GM18508 (cell line): ENCODE measurements around the gene KCNMA1.

Source experiments
- ATAC-seq: cut with Tn5 transposase; IDR thresholded peaks from one replicate; pipeline ENCODE4 v1.9.1; 2021; ENCODE audit warnings: moderate number of reproducible peaks; ENCODE audit not compliant: insufficient read depth, unreplicated experiment

The KCNMA1 gene

GRCh38 chr10:77296534-77297392 lies 340.8 kb downstream of the KCNMA1 start:
- ATAC-seq, result no peak

GRCh38 chr10:77293773-77294172 lies 343.8 kb downstream of the KCNMA1 start:
- ATAC-seq, result no peak

- ATAC-seq, result no peak
These were observed 344.3 kb downstream of the KCNMA1 start for GRCh38 chr10:77293347-77293746.

DNA sequence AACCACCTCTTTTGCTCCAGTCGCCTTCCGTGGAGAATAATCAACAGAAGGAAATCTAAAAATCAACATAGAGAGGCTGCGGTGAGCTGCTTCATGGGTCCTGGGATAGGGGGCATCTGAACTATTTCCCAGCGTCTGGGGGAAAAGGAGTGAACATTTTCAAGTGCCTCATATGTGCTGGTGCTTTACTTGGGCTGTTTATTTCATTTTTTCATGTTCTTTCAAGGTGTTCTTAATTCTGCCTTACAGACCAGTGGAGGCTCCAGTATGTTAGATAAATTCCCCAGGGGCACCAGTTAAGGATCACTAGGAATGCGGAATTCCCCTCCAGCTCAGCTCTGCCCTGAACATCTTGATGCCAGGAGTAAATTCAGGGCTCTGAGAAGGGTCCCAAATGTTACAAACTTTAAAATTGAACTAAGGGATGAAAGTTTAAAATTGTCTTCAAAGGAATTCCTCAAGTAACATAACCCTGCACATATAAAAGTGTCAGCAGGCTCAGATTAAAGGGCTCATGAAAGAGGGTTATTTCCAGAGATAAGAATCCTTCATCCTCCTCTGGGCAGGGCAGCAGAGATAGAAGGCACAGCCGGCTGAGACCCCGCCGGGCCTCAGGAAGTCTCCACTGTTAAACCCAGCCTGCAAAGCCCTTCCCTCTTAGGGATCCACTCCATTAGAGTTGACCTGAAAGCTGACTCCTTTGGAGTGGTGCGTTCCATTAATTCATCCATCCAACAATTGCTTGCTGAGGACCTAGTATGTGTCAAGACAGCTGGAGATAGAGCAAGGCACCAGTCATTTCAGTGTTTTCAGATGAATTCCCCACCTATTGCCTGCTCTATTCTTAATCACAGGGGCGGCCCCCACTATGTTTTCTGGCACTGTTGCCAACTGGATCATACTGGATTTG lies 345.8 kb downstream of the KCNMA1 start:
- ATAC-seq, result no peak

DNA sequence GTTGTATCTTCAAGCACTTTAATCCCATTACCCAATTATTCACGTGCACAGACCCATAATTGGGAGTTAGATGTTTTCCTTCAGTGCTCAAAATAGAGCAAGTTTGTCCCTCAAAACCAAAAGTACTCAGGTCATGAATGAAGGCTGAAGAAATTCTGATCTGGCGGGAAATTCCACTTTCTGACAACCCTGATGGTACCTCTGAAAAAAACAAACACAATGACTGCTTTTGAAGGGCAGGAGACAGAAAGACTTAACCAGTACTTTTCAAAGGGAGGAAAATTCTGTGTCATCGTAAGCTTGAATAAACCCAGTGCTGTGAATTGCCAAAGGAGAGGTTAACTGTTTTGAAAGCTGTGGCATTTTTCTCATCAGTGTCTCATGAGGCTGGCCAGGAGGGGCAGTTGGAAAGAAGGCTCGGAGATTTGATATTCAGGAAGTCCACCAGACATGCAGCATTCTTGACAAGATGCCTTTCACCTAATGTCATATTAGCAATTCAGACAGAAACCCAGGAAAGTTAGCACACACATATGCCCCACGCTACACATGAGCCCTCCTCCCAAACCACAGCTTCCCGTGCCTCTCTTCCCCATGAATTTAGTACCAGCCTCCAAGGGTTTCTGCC lies 347.0 kb downstream of the KCNMA1 start:
- no peak for ATAC-seq

DNA sequence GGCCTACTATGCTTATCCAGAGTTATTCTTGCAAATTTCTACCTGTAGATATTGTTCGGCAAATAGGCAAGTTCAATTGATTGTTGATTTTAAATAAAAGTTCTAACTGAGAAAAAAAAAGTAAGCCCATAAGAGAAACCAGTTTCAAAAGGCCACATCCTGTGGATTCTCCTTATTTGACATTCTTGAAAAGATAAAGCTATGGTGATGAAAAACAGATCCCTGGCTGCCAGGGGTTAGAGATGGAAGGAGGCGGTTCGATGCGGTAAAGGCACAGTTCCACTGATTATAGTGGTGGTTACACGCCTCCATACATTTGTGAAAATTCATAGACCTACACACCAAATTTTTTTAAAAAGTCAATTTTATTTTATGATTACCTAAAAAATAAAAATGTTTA lies 347.8 kb downstream of the KCNMA1 start:
- ATAC-seq, result no peak

DNA sequence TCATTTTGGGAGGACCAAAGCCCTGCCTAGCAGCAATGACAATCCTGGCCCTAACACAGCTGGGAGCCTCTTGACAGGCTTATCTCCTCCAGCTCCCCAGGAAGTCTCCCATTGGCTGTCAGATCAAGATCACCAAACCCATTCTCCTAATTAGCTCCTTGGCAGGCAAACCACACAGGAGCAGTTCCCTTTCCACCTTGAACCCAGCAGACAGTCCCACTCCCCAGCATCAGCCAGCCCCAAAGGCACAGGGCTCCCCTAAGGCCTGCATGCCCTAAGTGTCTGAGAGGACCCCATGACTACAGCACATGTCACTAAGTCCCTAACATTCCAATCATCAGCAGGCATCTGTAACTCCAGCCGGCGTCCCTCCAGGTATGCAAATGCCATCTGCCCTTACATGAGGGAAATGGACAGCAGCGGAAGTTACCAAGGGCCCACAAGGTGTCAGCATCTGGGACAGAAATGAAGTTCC lies 348.5 kb downstream of the KCNMA1 start:
- ATAC-seq, result no peak

GRCh38 chr10:77287647-77288120 lies 349.9 kb downstream of the KCNMA1 start:
- no peak for ATAC-seq

- no peak for ATAC-seq
These were observed 350.8 kb downstream of the KCNMA1 start for GRCh38 chr10:77286531-77287508.

DNA sequence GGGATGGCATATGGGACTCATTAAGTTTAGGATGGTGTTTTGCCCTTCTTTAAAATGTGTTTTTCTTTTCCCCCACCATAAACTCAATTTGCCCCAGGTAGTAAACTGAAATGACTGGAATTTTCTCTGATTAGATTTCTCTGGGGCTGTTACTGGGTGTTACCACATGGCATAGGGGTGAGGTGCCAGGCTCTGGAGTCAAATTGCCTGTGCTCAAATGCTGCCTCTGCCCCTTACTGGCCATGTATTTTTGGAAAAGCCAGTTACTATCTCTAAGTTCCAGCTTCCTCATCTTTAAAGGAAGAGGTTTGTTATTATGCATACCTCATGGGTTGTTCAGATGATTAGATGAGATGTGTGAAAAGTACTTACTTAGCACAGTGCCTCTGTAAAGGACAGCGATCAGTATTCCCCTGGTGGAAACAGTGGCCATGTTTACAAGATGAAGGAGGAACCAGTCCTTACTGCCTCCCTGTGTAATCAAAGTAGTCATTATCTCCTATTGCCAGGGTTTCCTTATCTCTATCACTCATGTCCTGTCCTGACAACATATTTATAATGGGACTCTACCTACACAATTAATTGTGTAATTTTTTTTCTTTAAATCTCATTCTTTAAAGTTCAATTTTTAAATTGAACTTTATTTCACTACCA lies 352.0 kb downstream of the KCNMA1 start:
- ATAC-seq, result no peak

DNA sequence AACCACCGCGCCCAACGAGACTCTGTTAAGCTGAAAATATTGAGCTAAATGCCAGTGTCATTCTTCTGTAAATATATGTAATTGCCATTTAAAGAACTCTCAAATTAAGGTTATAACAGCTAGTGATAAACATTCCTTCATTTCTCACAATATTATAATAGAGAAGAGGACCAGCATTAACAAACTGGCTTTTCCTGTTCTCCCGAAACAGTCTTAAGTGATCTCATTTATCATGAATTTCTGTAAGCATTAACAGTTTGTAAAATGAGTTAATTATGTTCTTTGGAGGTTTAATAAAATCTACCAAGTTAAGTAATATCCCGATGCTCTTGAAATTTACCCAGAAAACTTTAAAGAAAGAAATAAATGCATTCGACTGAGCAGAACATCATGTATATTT lies 352.8 kb downstream of the KCNMA1 start:
- ATAC-seq, result no peak

- no peak for ATAC-seq
These were observed 354.3 kb downstream of the KCNMA1 start for GRCh38 chr10:77283326-77283725.

DNA sequence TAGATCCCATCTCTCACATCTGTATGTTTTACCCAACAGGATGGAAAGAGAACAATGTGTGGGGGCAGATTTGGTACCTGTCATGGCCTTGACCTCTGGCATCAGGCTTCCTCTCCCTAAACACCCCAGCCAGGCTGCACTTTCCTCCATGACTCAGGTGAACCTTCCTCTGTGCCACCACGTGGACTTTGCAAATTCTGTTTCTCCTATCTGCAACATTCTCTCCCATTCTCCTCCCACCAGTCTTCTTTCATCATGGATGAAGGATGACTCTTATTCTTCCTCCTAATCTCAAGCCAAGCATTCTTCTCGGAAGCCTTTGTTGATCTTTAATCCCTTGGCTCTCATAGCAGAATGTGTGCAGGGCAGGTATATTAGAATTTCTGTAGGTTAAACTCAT lies 355.4 kb downstream of the KCNMA1 start:
- ATAC-seq, result no peak

DNA sequence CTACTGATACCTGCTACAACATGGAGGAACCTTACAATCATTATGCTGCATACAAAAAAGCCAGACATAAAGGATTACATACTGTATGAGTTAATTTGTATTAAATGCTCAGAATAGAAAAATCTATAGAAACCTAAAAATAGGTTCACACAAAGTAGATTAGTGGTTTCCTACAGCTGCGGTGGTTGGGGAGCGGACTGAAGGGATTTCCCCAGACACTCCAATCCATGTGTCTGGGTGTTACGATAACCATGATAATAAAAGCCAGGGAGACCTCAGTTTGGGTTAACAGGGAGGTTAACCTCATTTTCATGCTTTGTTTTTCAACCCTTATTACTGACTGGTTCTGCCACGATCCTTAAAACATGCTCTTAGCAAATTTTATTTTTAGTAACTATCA lies 355.9 kb downstream of the KCNMA1 start:
- no peak for ATAC-seq

DNA sequence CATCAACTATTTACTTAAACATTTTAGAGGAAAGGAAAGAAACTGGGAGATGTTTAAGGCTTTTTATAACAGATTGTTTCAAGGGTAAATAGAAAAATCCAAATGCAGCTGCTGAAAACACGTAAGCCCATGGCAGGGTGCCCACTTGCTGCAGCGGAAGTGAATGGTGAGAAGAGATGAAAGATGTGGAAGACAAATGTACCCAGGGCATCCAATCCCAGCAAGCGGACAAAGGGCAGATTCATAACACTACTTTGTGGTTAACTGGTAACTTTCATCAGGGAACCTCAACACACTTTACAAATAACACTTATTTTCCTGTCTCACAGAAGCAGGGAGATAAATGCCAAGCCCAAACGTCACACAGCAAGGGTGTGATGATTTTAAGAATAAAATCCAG lies 358.4 kb downstream of the KCNMA1 start:
- ATAC-seq, result no peak

GRCh38 chr10:77274046-77274795 lies 363.4 kb downstream of the KCNMA1 start:
- no peak for ATAC-seq

DNA sequence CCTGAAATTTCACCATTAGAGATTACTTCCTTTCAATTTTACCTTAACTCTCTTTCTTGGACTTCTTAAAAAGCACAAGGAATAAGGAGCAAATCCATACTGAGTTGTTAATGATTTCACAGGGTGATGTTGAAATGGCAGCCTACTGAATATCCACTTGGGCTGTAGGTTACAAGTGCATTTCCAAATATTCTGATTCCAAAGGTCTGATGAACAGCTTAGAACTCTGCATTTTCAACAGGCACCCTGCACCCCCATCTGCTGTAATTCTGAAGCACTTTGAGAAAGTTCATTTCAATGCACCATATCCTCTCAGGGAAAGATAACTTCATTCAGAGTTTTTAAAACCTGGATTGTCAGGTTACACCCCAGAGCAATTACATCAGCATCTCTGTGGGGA lies 368.4 kb downstream of the KCNMA1 start:
- no peak for ATAC-seq

- no peak for ATAC-seq
These were observed 368.9 kb downstream of the KCNMA1 start for GRCh38 chr10:77268721-77269120.
